Measurements from ENCODE around the gene GLB1L2.

- TF ChIP-seq POLR2A (IDR thresholded peaks at IDR 0.05; ENCODE audit: extremely low read depth, insufficient read length) (no peak), MYC (IDR thresholded peaks at IDR 0.05; ENCODE audit: low read depth, low read length) (no peak)
- TF ChIP-seq, protein P1, sequence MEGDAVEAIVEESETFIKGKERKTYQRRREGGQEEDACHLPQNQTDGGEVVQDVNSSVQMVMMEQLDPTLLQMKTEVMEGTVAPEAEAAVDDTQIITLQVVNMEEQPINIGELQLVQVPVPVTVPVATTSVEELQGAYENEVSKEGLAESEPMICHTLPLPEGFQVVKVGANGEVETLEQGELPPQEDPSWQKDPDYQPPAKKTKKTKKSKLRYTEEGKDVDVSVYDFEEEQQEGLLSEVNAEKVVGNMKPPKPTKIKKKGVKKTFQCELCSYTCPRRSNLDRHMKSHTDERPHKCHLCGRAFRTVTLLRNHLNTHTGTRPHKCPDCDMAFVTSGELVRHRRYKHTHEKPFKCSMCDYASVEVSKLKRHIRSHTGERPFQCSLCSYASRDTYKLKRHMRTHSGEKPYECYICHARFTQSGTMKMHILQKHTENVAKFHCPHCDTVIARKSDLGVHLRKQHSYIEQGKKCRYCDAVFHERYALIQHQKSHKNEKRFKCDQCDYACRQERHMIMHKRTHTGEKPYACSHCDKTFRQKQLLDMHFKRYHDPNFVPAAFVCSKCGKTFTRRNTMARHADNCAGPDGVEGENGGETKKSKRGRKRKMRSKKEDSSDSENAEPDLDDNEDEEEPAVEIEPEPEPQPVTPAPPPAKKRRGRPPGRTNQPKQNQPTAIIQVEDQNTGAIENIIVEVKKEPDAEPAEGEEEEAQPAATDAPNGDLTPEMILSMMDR (IDR thresholded peaks at IDR 0.05; ENCODE audit: low read depth, low read length), result no peak
- TF ChIP-seq, protein P2, sequence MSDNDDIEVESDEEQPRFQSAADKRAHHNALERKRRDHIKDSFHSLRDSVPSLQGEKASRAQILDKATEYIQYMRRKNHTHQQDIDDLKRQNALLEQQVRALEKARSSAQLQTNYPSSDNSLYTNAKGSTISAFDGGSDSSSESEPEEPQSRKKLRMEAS (IDR thresholded peaks at IDR 0.05; ENCODE audit: low read depth, low read length), result no peak
Observed at GRCh38 chr11:134362192-134362901, 30.6 kb downstream of the GLB1L2 start.

Data from NB4 (cell line).